Measurements from ENCODE around the gene THUMPD3.

The THUMPD3 gene

DNA sequence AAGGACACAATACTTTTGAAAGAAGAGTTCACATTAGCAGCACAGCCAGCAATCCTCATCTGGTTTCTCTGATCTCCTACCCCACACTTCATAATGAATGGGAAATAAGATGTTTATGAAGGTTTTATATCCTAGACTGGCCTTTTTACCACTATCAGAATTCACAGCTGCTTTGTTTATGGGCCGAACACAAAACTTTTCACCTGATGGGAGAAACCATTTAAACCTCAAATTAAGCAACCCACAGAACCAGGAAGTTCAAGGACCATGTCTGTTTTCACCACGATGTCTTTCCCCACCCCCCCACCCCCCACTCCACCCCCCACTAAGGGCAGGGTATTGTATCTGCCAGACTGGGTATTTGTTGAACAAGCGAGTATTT is 23.2 kb downstream of the THUMPD3 start:
- no peak overlapping the region for H3K9ac ChIP-seq (ENCODE audit: low read length in 5 of 5)
- no peaks in the 10 kb centered on the region for H3K9me3 ChIP-seq (ENCODE audit: control insufficient read depth in 5 of 5, low read length in 5 of 5)
- H3K27ac ChIP-seq (ENCODE audit: low read depth, low read length): no peak overlapping the region
- peaks cover 59 to 87% (median 71%) of the 10 kb centered on the region in 5 donors for H3K36me3 ChIP-seq (ENCODE audit: control insufficient read depth in 5 of 5, insufficient read depth in 5 of 5, low read length in 5 of 5)
- no peaks in the 10 kb centered on the region for H3K4me1 ChIP-seq (ENCODE audit: control insufficient read depth in 5 of 5, insufficient read depth in 5 of 5, low read length in 5 of 5)
- H3K27me3 ChIP-seq (ENCODE audit: control insufficient read depth in 5 of 5, insufficient read depth in 4 of 5, low read length in 5 of 5): no peaks in the 10 kb centered on the region
- no peak overlapping the region for H3K4me3 ChIP-seq (ENCODE audit: low read depth in 1 of 5, low read length in 5 of 5)

GRCh38 chr3:9386501-9387321 is 23.9 kb downstream of the THUMPD3 start:
- Histone ChIP-seq H3K4me3 (ENCODE audit: low read depth in 1 of 5, low read length in 5 of 5) (no peak overlapping the region), H3K9ac (ENCODE audit: low read length in 5 of 5) (peak overlapping the region in 1 of 5 donors; percentile 16), H3K9me3 (ENCODE audit: control insufficient read depth in 5 of 5, low read length in 5 of 5) (no peaks in the 10 kb centered on the region), H3K27ac (ENCODE audit: low read depth, low read length) (no peak overlapping the region), H3K36me3 (ENCODE audit: control insufficient read depth in 5 of 5, insufficient read depth in 5 of 5, low read length in 5 of 5) (peaks cover 57 to 91% (median 77%) of the 10 kb centered on the region in 5 donors), H3K4me1 (ENCODE audit: control insufficient read depth in 5 of 5, insufficient read depth in 5 of 5, low read length in 5 of 5) (peaks cover 0 to 3% (median 0%) of the 10 kb centered on the region in 5 donors), H3K27me3 (ENCODE audit: control insufficient read depth in 5 of 5, insufficient read depth in 4 of 5, low read length in 5 of 5) (no peaks in the 10 kb centered on the region)

DNA sequence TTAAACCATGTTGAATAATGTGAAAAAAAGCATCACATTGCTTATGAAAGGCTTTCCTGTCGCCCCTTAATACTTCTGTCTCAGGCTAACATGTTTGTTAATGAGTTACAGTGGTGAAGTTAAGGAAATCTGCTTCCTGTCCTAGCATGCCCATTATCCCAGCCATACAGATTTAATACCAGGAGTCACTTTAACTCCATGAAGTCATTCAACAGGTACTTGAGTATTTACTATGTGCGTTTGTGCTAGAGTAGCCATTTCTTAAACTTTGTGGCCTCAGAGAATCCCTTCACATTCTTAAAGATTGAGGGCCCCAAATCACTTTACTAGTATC is 24.4 kb downstream of the THUMPD3 start:
- no peak overlapping the region for H3K9ac ChIP-seq (ENCODE audit: low read length in 5 of 5)
- no peaks in the 10 kb centered on the region for H3K27me3 ChIP-seq (ENCODE audit: control insufficient read depth in 5 of 5, insufficient read depth in 4 of 5, low read length in 5 of 5)
- H3K9me3 ChIP-seq (ENCODE audit: control insufficient read depth in 5 of 5, low read length in 5 of 5): no peaks in the 10 kb centered on the region
- H3K36me3 ChIP-seq (ENCODE audit: control insufficient read depth in 5 of 5, insufficient read depth in 5 of 5, low read length in 5 of 5): peaks cover 57 to 92% (median 77%) of the 10 kb centered on the region in 5 donors
- H3K4me3 ChIP-seq (ENCODE audit: low read depth in 1 of 5, low read length in 5 of 5): no peak overlapping the region
- H3K4me1 ChIP-seq (ENCODE audit: control insufficient read depth in 5 of 5, insufficient read depth in 5 of 5, low read length in 5 of 5): peaks cover 0 to 6% (median 3%) of the 10 kb centered on the region in 5 donors
- no peak overlapping the region for H3K27ac ChIP-seq (ENCODE audit: low read depth, low read length)

DNA sequence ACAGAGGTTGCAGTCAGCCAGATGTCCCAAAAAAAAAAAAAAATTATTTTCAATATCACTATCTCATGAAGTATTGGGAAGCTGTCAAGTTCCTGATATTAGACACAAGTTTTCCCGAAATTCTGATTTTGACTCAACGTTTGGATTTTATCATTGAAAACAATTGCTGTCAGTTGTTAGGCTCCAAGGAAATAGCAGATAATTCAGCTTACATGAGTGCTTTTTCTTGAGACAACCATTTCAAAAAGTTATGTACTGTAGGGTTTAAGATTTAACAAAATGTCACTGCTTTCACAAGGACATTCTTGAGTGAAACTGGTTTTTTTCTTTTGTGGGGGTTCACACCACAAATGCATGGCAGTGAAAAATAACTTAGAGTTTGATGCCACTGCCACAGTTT is 25.3 kb downstream of the THUMPD3 start:
- Histone ChIP-seq H3K9ac (ENCODE audit: low read length in 5 of 5) (no peak overlapping the region), H3K4me1 (ENCODE audit: control insufficient read depth in 5 of 5, insufficient read depth in 5 of 5, low read length in 5 of 5) (peaks cover 0 to 12% (median 5%) of the 10 kb centered on the region in 5 donors), H3K27me3 (ENCODE audit: control insufficient read depth in 5 of 5, insufficient read depth in 4 of 5, low read length in 5 of 5) (no peaks in the 10 kb centered on the region), H3K36me3 (ENCODE audit: control insufficient read depth in 5 of 5, insufficient read depth in 5 of 5, low read length in 5 of 5) (peaks cover 64 to 85% (median 75%) of the 10 kb centered on the region in 5 donors), H3K27ac (ENCODE audit: low read depth, low read length) (no peak overlapping the region), H3K9me3 (ENCODE audit: control insufficient read depth in 5 of 5, low read length in 5 of 5) (no peaks in the 10 kb centered on the region), H3K4me3 (ENCODE audit: low read depth in 1 of 5, low read length in 5 of 5) (no peak overlapping the region)

DNA sequence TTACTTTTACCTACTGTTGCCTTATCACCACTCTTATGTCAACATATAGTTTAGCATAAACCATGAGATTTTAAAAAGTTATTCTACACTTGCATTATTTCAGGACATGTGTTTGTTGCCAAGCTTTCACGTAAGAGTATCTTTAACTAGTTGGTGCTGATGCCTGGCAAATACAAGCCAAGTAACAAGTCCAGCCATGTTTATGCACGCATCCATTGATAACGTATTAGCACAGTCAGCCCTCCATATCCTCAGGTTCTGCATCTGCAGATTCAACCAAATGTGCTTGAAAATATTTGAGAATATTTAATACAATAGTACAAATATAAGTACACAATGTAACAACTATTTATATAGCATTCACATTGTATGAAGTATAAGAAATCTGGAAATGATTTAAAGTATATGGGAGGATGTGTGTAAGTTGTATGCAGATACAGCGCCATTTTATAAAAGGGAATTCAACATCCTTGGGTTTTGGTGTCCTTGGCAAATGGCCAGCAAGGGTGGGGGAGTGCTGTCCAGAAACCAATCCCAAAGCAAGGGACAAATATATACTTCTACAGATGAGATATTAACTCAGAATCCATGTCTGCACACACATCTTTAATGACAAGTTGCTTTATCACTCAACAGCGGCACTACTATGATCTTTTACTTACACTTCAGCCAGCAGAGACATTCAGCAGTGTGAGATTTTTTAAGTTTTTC is 25.9 kb downstream of the THUMPD3 start:
- peaks cover 0 to 12% (median 8%) of the 10 kb centered on the region in 5 donors for H3K4me1 ChIP-seq (ENCODE audit: control insufficient read depth in 5 of 5, insufficient read depth in 5 of 5, low read length in 5 of 5)
- no peak overlapping the region for H3K9ac ChIP-seq (ENCODE audit: low read length in 5 of 5)
- H3K9me3 ChIP-seq (ENCODE audit: control insufficient read depth in 5 of 5, low read length in 5 of 5): no peaks in the 10 kb centered on the region
- H3K27ac ChIP-seq (ENCODE audit: low read depth, low read length): no peak overlapping the region
- H3K4me3 ChIP-seq (ENCODE audit: low read depth in 1 of 5, low read length in 5 of 5): no peak overlapping the region
- H3K27me3 ChIP-seq (ENCODE audit: control insufficient read depth in 5 of 5, insufficient read depth in 4 of 5, low read length in 5 of 5): no peaks in the 10 kb centered on the region
- peaks cover 64 to 85% (median 78%) of the 10 kb centered on the region in 5 donors for H3K36me3 ChIP-seq (ENCODE audit: control insufficient read depth in 5 of 5, insufficient read depth in 5 of 5, low read length in 5 of 5)

DNA sequence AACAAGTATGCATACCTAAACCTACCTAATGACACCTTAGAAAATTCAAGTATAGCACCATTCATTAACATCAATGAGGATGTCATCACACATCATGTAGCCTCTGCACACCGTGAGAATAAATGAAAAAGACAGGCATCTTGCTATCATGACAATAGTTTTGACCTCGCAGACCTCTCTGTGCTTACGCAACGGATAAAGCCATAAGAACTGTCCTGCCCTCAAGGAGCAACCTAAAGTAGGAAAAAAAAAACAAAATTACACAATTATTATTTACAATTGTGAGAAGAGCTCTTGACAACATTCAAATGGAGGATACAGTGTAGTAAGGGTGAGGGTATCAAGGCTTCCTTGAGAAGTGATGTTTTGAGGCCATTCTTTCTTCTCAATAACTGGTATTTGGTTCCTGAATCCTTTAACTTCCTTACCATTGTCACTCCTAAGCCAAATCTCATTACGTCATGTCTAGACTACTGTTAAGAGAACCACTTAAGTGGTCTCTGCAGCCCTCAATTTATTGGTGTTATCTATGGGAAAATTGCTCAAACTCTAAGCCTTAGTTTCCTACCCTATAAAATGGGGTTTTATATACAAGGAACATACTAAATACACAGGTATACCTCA is 27.5 kb downstream of the THUMPD3 start:
- Histone ChIP-seq H3K9ac (ENCODE audit: low read length in 5 of 5) (no peak overlapping the region), H3K27ac (ENCODE audit: low read depth, low read length) (no peak overlapping the region), H3K36me3 (ENCODE audit: control insufficient read depth in 5 of 5, insufficient read depth in 5 of 5, low read length in 5 of 5) (peaks cover 56 to 76% (median 66%) of the 10 kb centered on the region in 5 donors), H3K27me3 (ENCODE audit: control insufficient read depth in 5 of 5, insufficient read depth in 4 of 5, low read length in 5 of 5) (no peaks in the 10 kb centered on the region), H3K4me3 (ENCODE audit: low read depth in 1 of 5, low read length in 5 of 5) (no peak overlapping the region), H3K9me3 (ENCODE audit: control insufficient read depth in 5 of 5, low read length in 5 of 5) (no peaks in the 10 kb centered on the region), H3K4me1 (ENCODE audit: control insufficient read depth in 5 of 5, insufficient read depth in 5 of 5, low read length in 5 of 5) (peaks cover 2 to 26% (median 21%) of the 10 kb centered on the region in 5 donors)

- Histone ChIP-seq H3K9me3 (ENCODE audit: control insufficient read depth in 5 of 5, low read length in 5 of 5) (no peaks in the 10 kb centered on the region), H3K36me3 (ENCODE audit: control insufficient read depth in 5 of 5, insufficient read depth in 5 of 5, low read length in 5 of 5) (peaks cover 42 to 62% (median 52%) of the 10 kb centered on the region in 5 donors), H3K4me1 (ENCODE audit: control insufficient read depth in 5 of 5, insufficient read depth in 5 of 5, low read length in 5 of 5) (peaks cover 11 to 32% (median 28%) of the 10 kb centered on the region in 5 donors), H3K27me3 (ENCODE audit: control insufficient read depth in 5 of 5, insufficient read depth in 4 of 5, low read length in 5 of 5) (peaks cover 0 to 4% (median 0%) of the 10 kb centered on the region in 5 donors), H3K27ac (ENCODE audit: low read depth, low read length) (peak overlapping the region; percentile 28), H3K9ac (ENCODE audit: low read length in 5 of 5) (no peak overlapping the region), H3K4me3 (ENCODE audit: low read depth in 1 of 5, low read length in 5 of 5) (no peak overlapping the region)
Measured at GRCh38 chr3:9392041-9392440, 29.2 kb downstream of the THUMPD3 start.

DNA sequence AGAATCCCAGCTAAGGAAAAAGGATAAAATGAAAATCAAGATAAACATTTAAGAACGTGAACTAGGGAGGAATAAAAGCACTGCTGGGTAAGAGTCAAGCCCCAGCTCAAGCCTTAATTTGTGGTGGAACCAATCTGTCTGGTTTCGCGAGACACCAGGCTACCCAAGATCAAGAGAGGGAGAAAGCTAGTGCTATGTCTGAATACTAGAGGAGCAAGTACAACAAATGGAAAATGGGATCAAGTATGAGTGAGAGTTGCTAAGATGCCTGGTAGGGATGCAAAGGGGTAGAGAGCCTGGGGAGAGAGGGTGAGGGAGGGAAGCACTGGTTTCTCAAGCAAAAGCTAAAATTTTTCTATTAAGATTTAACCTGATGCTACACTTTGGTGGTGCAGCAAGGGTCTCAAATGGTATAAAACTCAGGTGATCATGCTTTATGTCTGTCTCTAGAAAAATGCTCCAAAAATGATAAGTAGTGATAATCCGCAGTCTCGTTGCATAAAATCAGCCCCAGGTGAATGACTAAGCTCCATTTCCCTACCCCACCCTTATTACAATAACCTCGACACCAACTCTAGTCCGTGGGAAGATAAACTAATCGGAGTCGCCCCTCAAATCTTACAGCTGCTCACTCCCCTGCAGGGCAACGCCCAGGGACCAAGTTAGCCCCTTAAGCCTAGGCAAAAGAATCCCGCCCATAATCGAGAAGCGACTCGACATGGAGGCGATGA is 32.9 kb downstream of the THUMPD3 start:
- H3K27ac ChIP-seq (ENCODE audit: low read depth, low read length): peak overlapping the region; percentile 95
- peaks cover 15 to 58% (median 50%) of the 10 kb centered on the region in 5 donors for H3K4me1 ChIP-seq (ENCODE audit: control insufficient read depth in 5 of 5, insufficient read depth in 5 of 5, low read length in 5 of 5)
- H3K9me3 ChIP-seq (ENCODE audit: control insufficient read depth in 5 of 5, low read length in 5 of 5): no peaks in the 10 kb centered on the region
- H3K36me3 ChIP-seq (ENCODE audit: control insufficient read depth in 5 of 5, insufficient read depth in 5 of 5, low read length in 5 of 5): peaks cover 11 to 25% (median 18%) of the 10 kb centered on the region in 5 donors
- peak overlapping the region; percentile 82 to 90 (median 84) for H3K9ac ChIP-seq (ENCODE audit: low read length in 5 of 5)
- peak overlapping the region; percentile 82 to 95 (median 88) for H3K4me3 ChIP-seq (ENCODE audit: low read depth in 1 of 5, low read length in 5 of 5)
- peaks cover 0 to 4% (median 0%) of the 10 kb centered on the region in 5 donors for H3K27me3 ChIP-seq (ENCODE audit: control insufficient read depth in 5 of 5, insufficient read depth in 4 of 5, low read length in 5 of 5)

DNA sequence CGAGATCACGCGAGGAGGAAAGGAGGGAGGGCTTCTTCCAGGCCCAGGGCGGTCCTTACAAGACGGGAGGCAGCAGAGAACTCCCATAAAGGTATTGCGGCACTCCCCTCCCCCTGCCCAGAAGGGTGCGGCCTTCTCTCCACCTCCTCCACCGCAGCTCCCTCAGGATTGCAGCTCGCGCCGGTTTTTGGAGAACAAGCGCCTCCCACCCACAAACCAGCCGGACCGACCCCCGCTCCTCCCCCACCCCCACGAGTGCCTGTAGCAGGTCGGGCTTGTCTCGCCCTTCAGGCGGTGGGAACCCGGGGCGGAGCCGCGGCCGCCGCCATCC is 33.4 kb downstream of the THUMPD3 start:
- Histone ChIP-seq H3K9me3 (ENCODE audit: control insufficient read depth in 5 of 5, low read length in 5 of 5) (no peaks in the 10 kb centered on the region), H3K27me3 (ENCODE audit: control insufficient read depth in 5 of 5, insufficient read depth in 4 of 5, low read length in 5 of 5) (peaks cover 0 to 4% (median 0%) of the 10 kb centered on the region in 5 donors), H3K27ac (ENCODE audit: low read depth, low read length) (peak overlapping the region; percentile 95), H3K4me1 (ENCODE audit: control insufficient read depth in 5 of 5, insufficient read depth in 5 of 5, low read length in 5 of 5) (peaks cover 15 to 63% (median 56%) of the 10 kb centered on the region in 5 donors), H3K36me3 (ENCODE audit: control insufficient read depth in 5 of 5, insufficient read depth in 5 of 5, low read length in 5 of 5) (peaks cover 7 to 19% (median 12%) of the 10 kb centered on the region in 5 donors), H3K4me3 (ENCODE audit: low read depth in 1 of 5, low read length in 5 of 5) (peak overlapping the region; percentile 82 to 95 (median 88)), H3K9ac (ENCODE audit: low read length in 5 of 5) (peak overlapping the region; percentile 82 to 90 (median 84))
